Astrocyte (in vitro differentiated cells and primary cell): ENCODE results near the gene SPTAN1. TPM values are rescaled to one million over a fixed set of nuclear protein-coding genes. Genes with fewer than 3 reads are reported as not detected.
"Not testable (repeated sequence)": the region's sequence is repeated elsewhere in the genome, so short reads cannot be mapped to it uniquely, and the experiment has no call there.

ENCODE experiments used
- DNase-seq: peaks from one replicate; pipeline ENCODE4 v3.0.0-alpha.2; 2010; ENCODE audit warnings: low read depth
- FAIRE-seq: peaks from 2 replicates; lab custom pipeline; 2011; peaks lifted over from hg19 to GRCh38; lab: Jason Lieb, UNC
- H2AFZ ChIP-seq: 2 replicates; pipeline ENCODE4 v1.6.0; 2012; ENCODE audit warnings: low read depth, low read length, inconsistent platforms
- H3K27ac ChIP-seq: 2 replicates; pipeline ENCODE4 v1.5.1; 2011; ENCODE audit warnings: low read depth, low read length, inconsistent platforms
- H3K27me3 ChIP-seq: 2 replicates; pipeline ENCODE4 v1.6.0; 2011; ENCODE audit warnings: low read length, inconsistent platforms; ENCODE audit not compliant: insufficient read depth
- H3K36me3 ChIP-seq: 2 replicates; pipeline ENCODE4 v1.5.1; 2011; ENCODE audit warnings: low read length, inconsistent platforms; ENCODE audit not compliant: insufficient read depth
- H3K4me1 ChIP-seq: 2 replicates; pipeline ENCODE4 v1.5.1; 2011; ENCODE audit warnings: low read length, inconsistent platforms; ENCODE audit not compliant: insufficient read depth
- H3K4me2 ChIP-seq: 2 replicates; pipeline ENCODE4 v1.6.0; 2012; ENCODE audit warnings: low read length, inconsistent platforms
- H3K4me3 ChIP-seq: 2 replicates; pipeline ENCODE4 v1.5.1; 2011; ENCODE audit warnings: low read depth, mild to moderate bottlenecking, low read length, inconsistent platforms; ENCODE audit not compliant: insufficient read depth
- H3K79me2 ChIP-seq: 2 replicates; pipeline ENCODE4 v1.6.0; 2012; ENCODE audit warnings: mild to moderate bottlenecking, low read length, inconsistent platforms; ENCODE audit not compliant: insufficient read depth
- H3K9ac ChIP-seq: 2 replicates; pipeline ENCODE4 v1.6.0; 2012; ENCODE audit warnings: mild to moderate bottlenecking, low read length, inconsistent platforms
- H3K9me3 ChIP-seq: 2 replicates; pipeline ENCODE4 v1.5.1; 2012; ENCODE audit warnings: low read depth, mild to moderate bottlenecking, low read length, inconsistent platforms; ENCODE audit not compliant: insufficient read depth
- H4K20me1 ChIP-seq: 2 replicates; pipeline ENCODE4 v1.6.0; 2012; ENCODE audit warnings: low read length, inconsistent platforms; ENCODE audit not compliant: insufficient read depth
- H3K27ac Mint-ChIP-seq: one replicate; pipeline ENCODE4 v1.8.0; 2021; ENCODE audit warnings: mild to moderate bottlenecking, mixed read lengths; ENCODE audit not compliant: unreplicated experiment
- H3K27me3 Mint-ChIP-seq: one replicate; pipeline ENCODE4 v1.8.0; 2021; ENCODE audit warnings: low read depth, mixed read lengths; ENCODE audit not compliant: unreplicated experiment
- H3K36me3 Mint-ChIP-seq: one replicate; pipeline ENCODE4 v1.8.0; 2021; ENCODE audit warnings: low read depth, mixed read lengths; ENCODE audit not compliant: unreplicated experiment
- H3K4me1 Mint-ChIP-seq: one replicate; pipeline ENCODE4 v1.8.0; 2021; ENCODE audit warnings: low read depth, mixed read lengths; ENCODE audit not compliant: unreplicated experiment
- H3K4me3 Mint-ChIP-seq: one replicate; pipeline ENCODE4 v1.8.0; 2021; ENCODE audit warnings: mild to moderate bottlenecking, moderate library complexity, mixed read lengths; ENCODE audit not compliant: unreplicated experiment
- H3K9me3 Mint-ChIP-seq: one replicate; pipeline ENCODE4 v1.8.0; 2021; ENCODE audit warnings: mild to moderate bottlenecking, mixed read lengths; ENCODE audit not compliant: unreplicated experiment
- CTCF ChIP-seq: IDR thresholded peaks from 2 replicates; pipeline ENCODE4 v1.5.1; 2011; ENCODE audit warnings: low read depth, mild to moderate bottlenecking, inconsistent platforms, low read length, moderate library complexity; ENCODE audit not compliant: insufficient read depth
- EZH2 ChIP-seq: IDR thresholded peaks from 2 replicates; pipeline ENCODE4 v1.6.1; 2012; ENCODE audit warnings: mild to moderate bottlenecking, low read length, inconsistent platforms; ENCODE audit not compliant: insufficient read depth
- total RNA-seq: library from RNA; stranded (reverse); gene quantifications from 2 replicates; pipeline ENCODE4 v1.2.1, GENCODE V29; 2021

Gene SPTAN1
- total RNA-seq, 1 donor from 2014 or later = 604 TPM

GRCh38 chr9:128643519-128644300 lies 91.3 kb downstream of the SPTAN1 start:
- Mint-ChIP-seq H3K27ac (peak overlapping the region; percentile 41), H3K36me3 (peaks cover 4% of the 10 kb centered on the region), H3K4me1 (peaks cover 10% of the 10 kb centered on the region), H3K4me3 (no peak overlapping the region), H3K27me3 (no peaks in the 10 kb centered on the region), H3K9me3 (no peaks in the 10 kb centered on the region)
- peaks cover 7% of the 10 kb centered on the region for H3K79me2 ChIP-seq
- no peaks in the 10 kb centered on the region for H3K9me3 ChIP-seq
- H3K4me2 ChIP-seq = no peak overlapping the region
- no peaks in the 10 kb centered on the region for H3K36me3 ChIP-seq
- no peak overlapping the region for H2AFZ ChIP-seq
- no peak overlapping the region for H3K9ac ChIP-seq
- H3K27ac ChIP-seq = no peak overlapping the region
- FAIRE-seq (no peak), DNase-seq (no peak)
- H3K4me1 ChIP-seq = no peaks in the 10 kb centered on the region
- H3K4me3 ChIP-seq = no peak overlapping the region
- no peaks in the 10 kb centered on the region for H4K20me1 ChIP-seq
- no peaks in the 10 kb centered on the region for H3K27me3 ChIP-seq
- TF ChIP-seq CTCF (no peak), EZH2 (no peak)

- H3K9ac ChIP-seq, H3K9me3 ChIP-seq, H3K27me3 ChIP-seq, H3K27ac Mint-ChIP-seq, H4K20me1 ChIP-seq, H3K4me3 ChIP-seq, H3K36me3 Mint-ChIP-seq, H3K4me1 ChIP-seq, FAIRE-seq, H3K27me3 Mint-ChIP-seq, H3K79me2 ChIP-seq, H3K27ac ChIP-seq, H2AFZ ChIP-seq, H3K9me3 Mint-ChIP-seq, H3K4me3 Mint-ChIP-seq, H3K4me2 ChIP-seq, H3K36me3 ChIP-seq, DNase-seq: not testable (repeated sequence)
- H3K4me1 Mint-ChIP-seq = peaks cover 10% of the 10 kb centered on the region
Observed at GRCh38 chr9:128648206-128648605, 95.8 kb downstream of the SPTAN1 start.

- Mint-ChIP-seq H3K4me3 (no peak overlapping the region), H3K27ac (peak overlapping the region; percentile 78), H3K9me3 (no peaks in the 10 kb centered on the region), H3K4me1 (no peaks in the 10 kb centered on the region), H3K27me3 (no peaks in the 10 kb centered on the region), H3K36me3 (peaks cover 2% of the 10 kb centered on the region)
- TF ChIP-seq EZH2 (no peak), CTCF (no peak)
- Histone ChIP-seq H3K36me3 (no peaks in the 10 kb centered on the region), H3K79me2 (peaks cover 10% of the 10 kb centered on the region), H3K4me2 (no peak overlapping the region), H3K27me3 (no peaks in the 10 kb centered on the region), H3K4me1 (no peaks in the 10 kb centered on the region), H2AFZ (no peak overlapping the region), H3K9me3 (no peaks in the 10 kb centered on the region), H3K9ac (no peak overlapping the region), H4K20me1 (no peaks in the 10 kb centered on the region), H3K27ac (no peak overlapping the region), H3K4me3 (no peak overlapping the region)
- FAIRE-seq (no peak), DNase-seq (no peak)
Observed at GRCh38 chr9:128651798-128652197, 99.4 kb downstream of the SPTAN1 start.
